GM12878 (cell line): ENCODE measurements around the gene NEUROD6.

Source experiments
- JUNB ChIP-seq: IDR thresholded peaks from 2 replicates; pipeline ENCODE4 v1.6.1; 2016; ENCODE audit warnings: antibody characterized with exemption, mild to moderate bottlenecking
- KDM1A ChIP-seq: fragments of 200-600 bp; sonication (generic); IDR thresholded peaks from 2 replicates; pipeline ENCODE4 v1.6.1; 2016; ENCODE audit warnings: borderline replicate concordance
- POLR2A ChIP-seq: IDR thresholded peaks from 2 replicates; pipeline ENCODE4 v1.6.1; 2011; ENCODE audit warnings: low read depth, mild to moderate bottlenecking, low read length
- SMAD5 ChIP-seq: IDR thresholded peaks from 2 replicates; pipeline ENCODE4 v1.6.1; 2016; ENCODE audit warnings: antibody characterized with exemption, low read depth
- STAT3 ChIP-seq: IDR thresholded peaks from 2 replicates; pipeline ENCODE4 v1.6.1; 2011; ENCODE audit warnings: low read depth, low read length, improper control_type of control experiment
- TAF1 ChIP-seq: IDR thresholded peaks from 2 replicates; pipeline ENCODE4 v1.6.1; 2011; ENCODE audit warnings: mild to moderate bottlenecking, low read depth, low read length, borderline replicate concordance
- TF ChIP-seq, protein P1 (sequence below), 3 experiments: IDR thresholded peaks in 2 of 3; conservative IDR thresholded peaks in 1 of 3; 2 replicates each; pipeline ENCODE4 v1.5.1; 2011; ENCODE audit warnings: low read depth in 3 of 3, low read length in 3 of 3, mild to moderate bottlenecking in 3 of 3, control low read depth in 2 of 3, moderate library complexity in 2 of 3, inconsistent platforms in 1 of 3, mixed read lengths in 1 of 3; ENCODE audit not compliant: control insufficient read depth in 2 of 3, insufficient read depth in 1 of 3; ENCODE audit errors: extremely low read depth in 1 of 3

DNA sequence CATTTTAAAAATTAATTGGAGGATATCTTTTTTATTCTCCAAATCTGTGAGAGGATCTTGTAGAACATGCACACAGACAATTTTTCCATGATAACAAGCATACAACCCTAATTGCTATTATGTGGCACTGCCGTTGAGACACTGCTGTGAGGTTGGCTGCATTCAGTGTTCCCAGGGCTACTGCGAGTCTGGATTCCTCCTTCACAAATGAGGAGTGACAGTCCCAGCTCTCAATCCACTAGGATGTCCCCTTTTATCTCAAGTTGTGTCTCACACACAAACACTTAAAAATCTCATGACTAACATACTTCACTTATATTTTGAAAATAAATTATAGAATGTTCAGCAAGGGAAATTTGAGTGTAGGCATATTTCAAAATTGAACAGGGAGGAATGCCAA, 14.1 kb downstream of the NEUROD6 start:
- TF ChIP-seq STAT3 (no peak), POLR2A (no peak), TAF1 (no peak), SMAD5 (no peak), KDM1A (no peak), JUNB (no peak)
- TF ChIP-seq, protein P1, sequence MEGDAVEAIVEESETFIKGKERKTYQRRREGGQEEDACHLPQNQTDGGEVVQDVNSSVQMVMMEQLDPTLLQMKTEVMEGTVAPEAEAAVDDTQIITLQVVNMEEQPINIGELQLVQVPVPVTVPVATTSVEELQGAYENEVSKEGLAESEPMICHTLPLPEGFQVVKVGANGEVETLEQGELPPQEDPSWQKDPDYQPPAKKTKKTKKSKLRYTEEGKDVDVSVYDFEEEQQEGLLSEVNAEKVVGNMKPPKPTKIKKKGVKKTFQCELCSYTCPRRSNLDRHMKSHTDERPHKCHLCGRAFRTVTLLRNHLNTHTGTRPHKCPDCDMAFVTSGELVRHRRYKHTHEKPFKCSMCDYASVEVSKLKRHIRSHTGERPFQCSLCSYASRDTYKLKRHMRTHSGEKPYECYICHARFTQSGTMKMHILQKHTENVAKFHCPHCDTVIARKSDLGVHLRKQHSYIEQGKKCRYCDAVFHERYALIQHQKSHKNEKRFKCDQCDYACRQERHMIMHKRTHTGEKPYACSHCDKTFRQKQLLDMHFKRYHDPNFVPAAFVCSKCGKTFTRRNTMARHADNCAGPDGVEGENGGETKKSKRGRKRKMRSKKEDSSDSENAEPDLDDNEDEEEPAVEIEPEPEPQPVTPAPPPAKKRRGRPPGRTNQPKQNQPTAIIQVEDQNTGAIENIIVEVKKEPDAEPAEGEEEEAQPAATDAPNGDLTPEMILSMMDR (IDR thresholded peaks at IDR 0.05 in 2 of 3, conservative IDR thresholded peaks at IDR 0.05 in 1 of 3; ENCODE audit: control insufficient read depth in 2 of 3, extremely low read depth in 1 of 3, insufficient read depth in 1 of 3, low read depth in 3 of 3, low read length in 3 of 3), result no peak
